NCI-H510A treated with DMSO at 0.1 percent for 48 hours (cell line): Measurements from ENCODE around the gene GABBR2.

Experiments used
- DNase-seq: peaks from one replicate; lab custom pipeline; 2025; lab: John Stamatoyannopoulos, UW

GABBR2 gene

DNA sequence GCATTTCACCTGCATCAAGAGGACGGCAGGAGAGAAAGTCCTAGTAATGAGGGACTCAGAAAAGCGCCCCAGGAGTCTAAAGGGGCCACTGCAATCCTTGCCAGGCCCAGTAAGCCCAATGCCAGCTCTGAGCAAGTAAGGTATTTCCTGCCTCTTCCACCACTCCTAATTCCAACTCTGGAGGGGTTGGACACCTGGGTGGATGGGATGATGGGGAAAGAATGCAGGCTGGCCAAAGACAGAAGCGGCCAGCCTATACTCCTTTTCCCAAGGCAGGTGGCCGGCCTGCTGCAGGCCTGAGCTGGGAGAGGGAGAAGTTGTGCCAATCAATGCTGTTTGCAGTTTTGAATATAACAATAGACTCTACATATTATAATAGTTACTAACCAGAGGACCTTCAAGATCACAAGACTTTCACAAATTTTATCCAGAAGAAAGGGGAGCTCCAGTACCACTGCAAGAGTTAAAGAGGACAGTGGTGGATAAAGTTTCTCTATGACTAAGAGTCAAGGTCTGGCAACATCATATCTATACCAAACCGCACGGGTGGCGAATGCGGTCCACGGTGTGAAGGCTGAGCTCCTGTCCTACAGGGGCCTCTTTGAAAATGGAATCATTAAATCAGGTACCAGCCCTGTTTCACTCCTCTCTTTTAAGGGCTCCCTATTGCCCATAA lies 338.3 kb downstream of the GABBR2 start:
- DNase-seq, result no peak

DNA sequence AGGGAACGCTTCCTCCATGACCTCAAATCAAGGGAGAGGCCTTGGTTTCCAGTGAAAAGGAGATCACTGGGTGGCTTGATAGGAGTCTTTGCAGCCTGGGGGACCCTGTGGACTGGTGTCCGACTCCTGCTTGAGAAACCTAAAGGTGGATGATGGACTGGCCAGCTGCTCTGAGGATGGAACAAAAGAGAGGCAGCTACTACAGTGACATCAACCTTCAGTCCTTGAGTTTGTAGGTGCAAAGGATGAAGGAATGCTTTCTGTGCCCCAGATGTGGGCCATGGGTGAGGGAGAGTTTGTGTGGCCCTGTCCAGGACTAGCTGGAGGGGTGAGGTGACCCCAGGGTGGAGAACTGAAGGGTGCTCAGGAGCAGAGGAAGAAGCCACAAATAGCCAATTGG lies 338.8 kb downstream of the GABBR2 start:
- DNase-seq, result no peak

DNA sequence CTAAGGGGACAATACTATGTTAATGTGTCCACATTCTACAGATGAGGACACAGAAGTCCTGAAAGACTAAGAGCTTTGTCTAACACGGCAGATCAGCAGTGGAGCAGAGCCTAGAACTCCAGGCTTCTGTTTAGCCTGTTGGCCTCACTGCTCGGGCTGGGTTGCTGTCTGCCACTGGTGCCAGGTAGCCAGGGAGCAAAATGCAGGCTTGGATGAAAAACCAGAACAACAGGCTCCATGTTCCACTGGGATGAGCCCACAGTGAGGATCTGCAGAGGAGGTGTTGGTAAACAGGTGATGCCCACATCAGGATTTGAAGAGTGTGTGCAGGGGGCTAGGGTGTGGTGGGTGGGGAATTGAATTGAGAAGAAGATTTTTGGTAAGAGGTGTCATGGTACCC lies 339.3 kb downstream of the GABBR2 start:
- DNase-seq, result no peak

DNA sequence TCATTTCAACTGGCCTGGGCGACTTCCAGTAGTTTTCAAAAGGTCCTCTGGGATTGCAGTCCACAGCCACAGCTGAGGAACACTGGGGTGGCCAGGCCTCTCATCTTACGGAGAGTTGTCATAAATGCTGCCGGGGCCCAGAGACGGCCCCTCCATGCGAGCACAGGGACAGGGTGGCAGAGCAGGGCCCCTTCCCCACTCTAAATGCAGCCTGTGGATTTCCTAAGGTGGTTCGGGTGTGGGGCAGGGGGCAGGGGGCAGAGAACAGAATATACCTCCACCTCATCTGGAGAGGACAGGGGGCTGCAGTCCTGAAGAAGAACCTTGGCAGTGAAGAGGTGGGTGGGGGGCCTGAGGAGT lies 339.7 kb downstream of the GABBR2 start:
- no peak for DNase-seq

DNA sequence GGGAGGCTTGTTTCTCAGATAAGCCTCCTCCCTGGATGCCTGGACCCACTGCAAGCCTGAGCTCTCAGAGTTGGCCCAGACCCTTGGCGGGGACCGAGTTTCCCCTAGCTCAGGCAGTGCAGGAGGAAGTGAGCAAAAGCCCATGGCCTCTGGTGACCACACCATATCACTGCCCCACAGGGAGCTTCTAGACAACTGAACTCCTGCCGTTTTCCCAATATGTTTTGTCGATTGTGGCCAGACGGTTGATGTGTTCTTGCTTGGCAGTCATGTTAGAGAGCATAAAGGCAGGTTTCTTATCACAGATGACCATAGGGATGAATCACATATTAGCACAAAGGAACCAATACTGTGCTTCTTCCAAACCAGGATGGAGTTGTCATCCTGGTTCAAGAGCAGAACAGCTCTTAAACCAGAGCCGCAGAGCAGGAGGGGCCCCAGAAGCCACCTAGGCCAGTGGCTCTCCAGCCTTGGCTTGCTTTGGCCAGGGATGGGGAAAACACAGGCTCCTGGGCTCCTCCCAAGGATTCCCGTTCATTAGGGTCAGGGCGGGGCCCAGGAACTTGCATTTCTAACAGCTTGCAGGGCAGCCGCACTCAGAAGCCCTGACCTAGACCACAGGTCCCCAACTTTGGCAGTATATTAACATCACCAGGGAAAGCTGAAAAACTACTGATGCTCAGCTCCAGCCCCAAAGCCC lies 340.2 kb downstream of the GABBR2 start:
- DNase-seq, result no peak

DNA sequence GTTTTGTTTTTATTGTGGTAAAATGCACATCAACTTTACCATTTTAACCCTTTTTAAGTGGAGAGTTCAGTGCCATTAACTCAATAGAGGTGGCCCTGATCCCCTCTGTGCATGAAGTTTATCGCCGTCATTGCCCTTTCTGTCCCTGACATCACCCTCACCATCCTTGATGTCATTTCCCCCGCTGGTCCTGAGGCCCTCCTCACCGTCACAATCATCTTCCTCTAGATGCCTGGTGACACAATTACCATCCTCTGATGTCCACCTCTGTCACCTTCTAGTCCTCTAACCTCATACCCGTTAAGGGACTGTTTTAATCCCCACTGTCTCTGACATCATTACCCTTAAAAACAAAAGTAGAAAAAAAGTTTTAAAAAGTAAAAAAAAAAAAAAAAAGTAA lies 340.8 kb downstream of the GABBR2 start:
- no peak for DNase-seq

DNA sequence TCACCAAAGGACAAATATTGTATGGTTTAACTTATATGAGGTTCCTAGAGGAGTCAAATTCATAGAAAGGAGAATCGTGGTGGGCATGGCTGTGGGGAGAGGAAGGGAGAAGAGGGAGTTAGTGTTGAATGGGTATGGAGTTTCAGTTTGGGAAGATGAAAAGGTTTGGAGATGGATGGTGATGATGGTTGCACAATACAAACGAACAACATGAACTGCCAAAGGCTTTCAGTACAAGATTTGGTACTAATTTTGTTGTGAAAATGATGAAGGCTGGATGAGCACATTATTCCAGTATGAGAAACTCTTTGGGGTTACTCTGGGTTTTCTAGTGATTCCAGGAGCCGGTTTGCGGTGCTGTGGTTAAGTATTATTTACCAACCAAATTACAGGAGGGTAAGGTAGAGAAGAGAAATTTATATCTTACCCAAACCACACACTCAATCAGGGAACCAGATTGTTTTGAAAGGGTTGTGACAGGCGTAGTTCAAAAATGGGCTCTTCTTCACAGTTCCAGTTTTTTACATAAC lies 341.3 kb downstream of the GABBR2 start:
- DNase-seq, result no peak

DNA sequence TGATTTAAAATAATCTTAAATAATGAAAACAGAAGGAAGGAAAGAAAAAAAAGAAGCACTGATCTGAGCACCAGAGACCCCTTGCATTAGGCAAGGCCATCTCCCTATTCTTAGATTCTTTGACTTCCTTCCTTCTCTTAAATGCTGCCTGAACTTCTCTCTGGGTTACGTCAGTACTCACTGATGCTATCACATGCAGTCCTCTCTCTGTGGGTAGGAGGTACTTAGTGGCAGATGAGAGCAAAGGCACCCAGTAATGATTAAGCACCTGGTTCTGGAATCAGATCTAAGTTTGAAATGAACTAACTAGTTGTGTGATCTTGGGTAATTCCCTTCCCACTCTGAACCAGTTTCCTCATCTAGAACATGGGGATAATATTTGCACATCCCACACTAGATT lies 343.0 kb downstream of the GABBR2 start:
- DNase-seq, result no peak

DNA sequence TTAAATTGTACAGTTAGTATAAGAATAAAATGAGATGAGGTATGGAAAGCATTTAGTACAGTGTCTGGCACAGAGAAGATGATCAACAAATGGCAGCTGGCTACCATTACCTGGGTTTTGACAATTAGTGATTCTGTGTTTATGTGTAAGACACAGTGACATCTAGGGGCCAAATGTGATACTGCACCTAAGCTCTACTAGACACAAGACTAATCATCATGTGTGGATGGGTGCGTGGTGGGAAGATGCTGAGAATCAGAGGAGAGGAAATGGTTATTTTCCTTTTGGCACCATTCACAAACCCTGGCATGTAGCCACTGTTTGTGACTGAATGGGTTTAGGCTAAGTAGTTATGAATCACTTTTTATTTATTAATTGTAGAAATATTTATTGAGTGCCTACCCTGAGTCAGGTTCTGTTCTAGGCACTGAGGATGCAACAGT lies 343.5 kb downstream of the GABBR2 start:
- DNase-seq, result no peak

DNA sequence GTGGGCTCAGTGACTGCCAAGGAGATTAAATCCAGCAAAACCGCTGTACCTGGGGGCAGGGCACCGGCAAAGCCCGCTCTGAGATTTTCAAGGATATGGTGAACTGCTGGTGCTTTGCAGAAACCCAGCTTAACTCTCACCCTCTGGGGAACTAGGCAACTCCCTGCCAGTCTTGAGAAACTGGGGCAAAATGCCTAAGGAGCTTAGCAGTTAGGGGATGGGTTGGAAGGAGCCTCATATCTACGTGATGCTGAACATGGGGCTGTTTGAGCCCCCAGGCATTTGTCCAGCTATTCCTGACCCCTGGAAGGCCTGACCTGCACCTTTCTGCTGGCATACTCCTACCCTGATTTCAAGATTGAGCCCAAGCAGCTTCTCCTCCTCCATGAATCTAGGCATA lies 344.6 kb downstream of the GABBR2 start:
- no peak for DNase-seq

DNA sequence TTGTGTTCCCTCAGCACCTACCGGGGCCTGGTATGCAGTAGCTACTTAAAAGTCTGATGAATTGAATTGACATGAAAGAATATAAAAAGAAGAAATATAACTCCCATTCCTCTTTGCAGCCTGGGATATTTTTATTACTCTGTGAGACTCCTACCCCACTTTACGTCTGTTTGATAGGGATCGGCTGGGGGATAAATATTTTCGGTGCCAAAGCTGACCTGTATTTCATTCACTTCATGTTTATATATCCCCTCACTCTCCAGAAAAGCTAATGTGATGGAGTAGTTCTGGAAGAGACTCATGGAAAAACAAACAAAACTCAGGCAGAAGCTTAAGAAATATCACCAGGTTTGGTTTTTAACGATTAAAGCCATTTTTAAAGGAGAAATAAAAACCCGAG lies 345.1 kb downstream of the GABBR2 start:
- DNase-seq, result no peak

DNA sequence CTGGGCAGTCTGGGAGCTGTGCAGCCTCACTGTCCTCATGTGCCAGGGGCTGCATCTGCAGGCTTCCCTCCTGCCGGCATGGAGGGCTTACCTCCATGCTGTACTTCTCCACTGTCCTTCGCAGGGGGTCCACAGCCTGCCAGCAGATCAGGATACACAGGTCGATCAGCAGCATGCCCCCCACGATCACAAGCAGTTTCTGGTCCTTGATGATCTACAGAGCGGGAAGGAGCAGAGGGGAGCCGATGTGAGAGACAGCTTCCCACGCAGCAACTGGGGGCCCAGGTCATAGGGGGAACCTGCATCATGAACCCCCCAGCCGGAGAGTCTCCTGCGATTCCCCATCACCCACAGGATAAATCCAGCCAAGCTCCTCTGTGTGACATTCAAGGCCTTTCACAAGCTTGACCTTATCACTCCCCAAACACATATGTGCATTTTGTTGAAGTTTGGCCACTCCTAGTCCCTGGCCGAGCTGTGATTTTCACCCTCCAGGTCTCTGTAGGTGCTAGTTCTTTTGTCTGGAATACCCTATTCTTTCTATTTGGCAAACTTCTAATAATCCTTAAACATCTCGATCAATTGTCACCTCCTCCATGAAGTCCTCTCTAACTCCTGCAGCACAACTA lies 346.0 kb downstream of the GABBR2 start:
- DNase-seq, result no peak

DNA sequence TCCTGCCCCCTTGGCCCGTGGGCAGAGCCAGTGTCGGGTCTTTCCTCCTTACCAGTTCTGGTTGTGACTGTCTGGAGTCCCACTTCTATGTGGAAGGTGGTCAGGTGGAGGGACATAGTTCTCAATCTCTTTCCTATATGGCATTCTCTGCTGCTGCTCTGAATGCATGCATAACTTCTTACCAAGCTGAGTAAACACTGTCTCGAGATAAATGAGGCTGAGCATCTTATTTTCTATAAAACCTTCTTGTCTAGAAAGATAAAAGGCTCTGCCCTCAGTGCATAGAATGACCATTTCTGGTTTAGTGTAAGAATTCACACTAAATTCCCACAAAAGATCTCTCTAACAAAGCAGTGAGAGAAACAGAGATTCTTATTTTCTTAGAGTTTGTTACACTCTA lies 347.1 kb downstream of the GABBR2 start:
- no peak for DNase-seq

DNA sequence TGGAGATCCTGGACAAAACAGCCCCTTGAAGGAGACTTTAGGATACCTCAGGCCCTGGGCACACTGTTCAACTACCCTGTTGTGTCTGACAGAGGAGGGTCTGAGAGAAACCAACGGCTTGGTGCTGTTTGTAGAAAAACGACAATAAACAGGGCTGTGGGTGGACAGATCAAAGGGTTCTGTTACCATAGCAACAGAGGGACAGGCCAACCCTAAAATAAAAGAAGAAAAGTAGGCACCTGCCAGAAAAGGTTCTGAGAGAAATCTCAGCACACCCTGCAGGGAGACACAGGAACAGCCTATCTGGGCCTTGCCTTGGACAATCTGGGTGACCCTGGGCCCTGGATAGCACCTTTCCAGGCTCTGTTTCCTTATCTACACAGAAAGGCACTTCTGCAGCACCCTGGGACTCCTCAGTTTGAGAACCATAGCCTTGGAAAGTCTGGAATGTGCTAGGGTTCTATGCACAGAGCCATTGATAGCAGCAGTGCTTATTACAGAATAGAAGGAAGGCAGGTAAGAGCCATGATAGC lies 348.5 kb downstream of the GABBR2 start:
- no peak for DNase-seq

DNA sequence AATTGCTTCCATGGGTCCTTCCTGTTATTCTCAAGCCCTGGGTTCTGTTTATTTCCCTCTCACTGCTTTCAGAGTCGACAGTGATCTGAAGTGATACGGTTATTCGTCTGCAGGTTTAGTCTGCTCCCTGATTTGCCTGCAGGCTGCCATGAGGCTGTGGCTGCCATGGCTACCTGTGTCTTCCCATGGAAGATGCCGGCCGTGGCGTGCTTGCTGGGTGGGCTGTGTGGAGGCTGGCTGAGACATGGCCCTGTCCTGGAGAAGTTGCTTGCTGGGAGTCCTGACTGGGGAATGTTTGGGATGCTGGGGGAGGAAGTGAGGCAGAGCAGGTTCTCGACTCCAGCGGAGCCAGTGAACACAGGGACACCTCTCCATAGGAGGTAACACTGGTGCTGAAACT lies 349.2 kb downstream of the GABBR2 start:
- DNase-seq, result no peak

DNA sequence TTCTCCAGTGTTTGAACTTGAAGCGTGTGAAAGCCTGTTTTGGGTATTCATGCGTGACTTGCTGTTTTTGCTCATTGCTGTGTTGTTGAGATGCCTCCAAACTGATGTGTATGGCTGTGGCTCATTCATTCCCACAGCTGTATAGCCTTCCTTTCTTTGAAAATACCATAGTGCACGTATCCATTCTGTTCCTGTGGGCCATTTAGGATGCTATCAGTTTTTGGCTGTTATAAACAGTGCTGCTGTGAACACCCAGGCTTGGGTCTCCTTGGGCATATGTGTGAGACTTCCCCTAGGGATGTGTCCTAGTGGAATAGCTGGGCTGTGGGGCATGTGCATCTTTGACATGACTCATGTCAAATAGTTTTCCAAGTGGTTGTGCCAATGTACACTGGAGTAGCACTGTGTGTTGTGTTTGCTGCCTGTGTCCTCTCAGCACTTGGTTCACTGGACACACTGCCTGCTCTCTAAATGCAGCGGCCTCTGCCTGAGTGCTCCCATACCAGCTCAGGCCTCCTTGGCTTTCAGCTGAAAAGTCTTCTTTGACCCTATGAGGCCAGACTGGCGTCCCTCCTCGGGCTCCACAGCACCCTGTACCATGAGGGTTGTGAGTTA lies 350.7 kb downstream of the GABBR2 start:
- no peak for DNase-seq

DNA sequence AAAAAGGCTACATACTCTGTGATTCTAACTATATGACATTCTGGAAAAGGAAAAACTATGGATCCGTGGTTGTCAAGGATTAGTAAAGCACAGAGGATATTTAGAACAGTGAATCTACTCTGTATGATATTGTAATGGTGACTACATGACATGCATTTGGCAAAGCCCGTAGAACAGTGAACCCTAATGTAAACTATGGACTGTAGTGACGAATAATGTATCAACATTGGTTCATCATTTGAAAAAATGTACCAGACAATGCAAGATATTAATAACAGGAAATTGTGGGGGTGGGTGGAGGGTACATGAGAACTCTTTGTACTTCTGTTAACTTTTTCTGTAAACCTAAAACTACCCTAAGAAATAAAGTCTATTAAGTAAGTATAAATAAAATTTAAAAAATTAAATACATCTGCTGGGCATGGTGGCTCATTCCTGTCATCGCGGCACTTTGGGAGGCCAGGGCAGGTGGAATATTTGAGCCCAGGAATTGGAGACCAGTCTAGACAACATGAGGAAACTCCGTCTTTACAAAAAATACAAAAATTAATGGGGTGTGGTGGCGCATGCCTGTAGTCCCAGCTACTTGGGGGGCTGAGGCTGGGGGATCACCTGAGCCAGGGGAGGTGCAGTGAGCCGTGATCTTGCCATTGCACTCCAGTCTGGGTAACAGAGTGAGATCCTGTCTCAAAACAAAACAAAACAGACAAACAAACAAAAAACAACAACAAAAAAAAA lies 351.6 kb downstream of the GABBR2 start:
- DNase-seq, result no peak

DNA sequence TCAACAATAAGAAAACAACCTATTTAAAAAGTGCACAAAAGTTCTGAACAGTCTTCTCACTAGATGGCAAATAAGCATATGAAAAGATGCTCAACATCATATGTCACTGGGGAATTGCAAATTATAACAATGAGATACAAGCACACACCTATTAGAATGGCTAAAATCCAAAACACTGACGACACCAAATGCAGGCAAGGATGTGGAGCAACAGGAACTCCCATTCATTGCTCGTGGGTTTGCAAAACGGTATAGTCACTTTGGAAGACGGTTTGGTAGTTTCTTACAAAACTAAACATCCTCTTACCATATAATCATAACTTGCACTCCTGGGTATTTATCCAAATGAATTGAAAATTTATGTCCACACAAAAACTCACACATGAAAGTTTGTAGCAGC lies 352.4 kb downstream of the GABBR2 start:
- DNase-seq, result no peak

DNA sequence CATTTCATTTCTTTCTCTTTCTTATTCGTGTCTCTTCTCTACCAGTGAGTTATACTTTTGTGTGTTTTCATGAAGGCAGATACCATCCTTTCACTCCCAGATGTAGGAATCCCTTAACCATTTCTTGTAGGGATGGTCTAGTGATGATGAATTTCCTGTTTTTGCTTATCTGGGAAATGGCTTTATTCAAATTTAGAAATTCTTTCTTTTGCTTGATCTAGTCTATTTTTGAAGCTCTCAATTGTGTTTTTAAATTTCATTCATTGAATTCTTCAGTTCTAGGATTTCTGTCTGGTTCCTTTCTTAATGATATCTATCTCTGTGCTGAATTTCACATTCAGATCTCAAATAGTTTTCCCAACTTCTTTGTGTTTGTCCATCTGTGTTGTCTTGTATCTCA lies 357.4 kb downstream of the GABBR2 start:
- DNase-seq, result no peak

DNA sequence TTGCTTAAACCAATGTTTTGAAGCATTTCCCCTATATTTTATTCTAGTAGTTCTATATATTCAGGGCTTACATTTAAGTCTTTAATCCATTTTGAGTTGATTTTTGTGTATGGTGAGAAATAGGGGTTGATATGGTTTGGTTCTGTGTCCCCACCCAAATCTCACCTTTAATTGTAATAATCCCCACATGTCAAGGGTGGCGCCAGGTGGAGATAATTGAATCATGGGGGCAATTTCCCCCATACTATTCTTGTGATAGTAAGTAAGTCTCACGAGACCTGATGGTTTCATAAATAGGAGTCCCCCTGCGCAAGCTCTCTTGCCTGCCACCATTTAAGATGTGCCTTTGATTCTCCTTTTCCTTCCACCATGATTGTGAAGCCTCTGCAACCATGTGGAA lies 361.1 kb downstream of the GABBR2 start:
- no peak for DNase-seq

DNA sequence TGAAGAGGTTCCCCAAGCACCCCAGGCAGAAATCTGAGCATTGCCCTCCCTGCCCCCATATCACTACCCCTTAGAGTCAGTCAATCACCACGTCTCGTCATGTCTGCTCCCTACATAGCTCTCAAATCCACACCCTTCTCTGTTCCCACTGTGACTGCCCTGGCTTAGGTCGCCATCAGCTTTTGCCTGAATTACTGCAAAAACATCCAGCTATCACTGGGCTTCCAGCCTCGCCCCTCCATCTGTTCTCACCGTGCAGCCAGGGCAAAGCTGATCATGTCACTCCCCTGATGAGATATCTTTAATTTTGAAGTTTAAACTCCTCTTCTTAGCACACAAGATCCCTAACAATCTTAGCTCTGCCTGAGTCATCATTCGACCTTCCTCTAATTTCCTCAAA lies 363.7 kb downstream of the GABBR2 start:
- DNase-seq, result no peak

DNA sequence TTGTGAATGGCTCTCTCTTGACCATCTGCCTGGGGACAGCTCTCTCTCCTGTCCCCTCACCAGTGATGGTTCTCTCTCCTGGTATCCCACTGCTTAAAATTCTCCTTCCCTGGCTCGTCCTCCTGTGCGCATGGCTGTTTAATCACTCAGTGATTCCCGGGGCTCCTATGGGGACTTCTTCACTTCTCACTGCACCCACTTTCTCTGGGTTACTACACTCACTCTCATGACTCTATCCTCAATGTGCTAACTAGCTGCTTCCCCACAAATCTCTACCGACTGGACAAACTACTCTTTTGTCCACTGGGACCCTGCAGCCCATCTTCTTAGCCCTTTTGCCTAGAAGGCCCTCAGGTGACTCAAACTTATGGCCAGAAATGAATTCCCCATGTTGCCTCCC lies 364.2 kb downstream of the GABBR2 start:
- DNase-seq, result no peak
